Sigmoid colon (tissue), 4 donors: ENCODE results near the gene RELA.

Experiments used
- CTCF ChIP-seq, 4 experiments: fragments of 450-650 bp in 3 of 4; fragments of 200-600 bp in 1 of 4; IDR thresholded peaks; one replicate each; pipeline ENCODE4 v1.5.1; 2016 to 2019; ENCODE audit warnings: antibody characterized with exemption in 4 of 4, mild to moderate bottlenecking in 3 of 4, moderate library complexity in 2 of 4
- EP300 ChIP-seq, 4 donors: sonication (generic); formaldehyde crosslinking; IDR thresholded peaks; one replicate each; pipeline ENCODE4 v1.6.1; 2017; ENCODE audit warnings: antibody characterized with exemption in 4 of 4
- POLR2A ChIP-seq, 2 donors: fragments of 450-650 bp; IDR thresholded peaks; one replicate each; pipeline ENCODE4 v1.6.1; 2016; ENCODE audit warnings: antibody characterized with exemption in 2 of 2, mild to moderate bottlenecking in 2 of 2, moderate library complexity in 2 of 2

- TF ChIP-seq CTCF (IDR thresholded peaks at IDR 0.05), result no peak
- TF ChIP-seq POLR2A (IDR thresholded peaks at IDR 0.05), result no peak
- no peak for TF ChIP-seq EP300 (IDR thresholded peaks at IDR 0.05)
These were observed 4.3 kb downstream of the RELA start for GRCh38 chr11:65658174-65659021.
